GF-D8 (cell line): ENCODE measurements around the gene ACSF3.
"Not testable (repeated sequence)": the region's sequence is repeated elsewhere in the genome, so short reads cannot be mapped to it uniquely, and the experiment has no call there.

Source experiments
- DNase-seq: peaks from one replicate; lab custom pipeline; 2025; lab: John Stamatoyannopoulos, UW

Gene ACSF3

DNA sequence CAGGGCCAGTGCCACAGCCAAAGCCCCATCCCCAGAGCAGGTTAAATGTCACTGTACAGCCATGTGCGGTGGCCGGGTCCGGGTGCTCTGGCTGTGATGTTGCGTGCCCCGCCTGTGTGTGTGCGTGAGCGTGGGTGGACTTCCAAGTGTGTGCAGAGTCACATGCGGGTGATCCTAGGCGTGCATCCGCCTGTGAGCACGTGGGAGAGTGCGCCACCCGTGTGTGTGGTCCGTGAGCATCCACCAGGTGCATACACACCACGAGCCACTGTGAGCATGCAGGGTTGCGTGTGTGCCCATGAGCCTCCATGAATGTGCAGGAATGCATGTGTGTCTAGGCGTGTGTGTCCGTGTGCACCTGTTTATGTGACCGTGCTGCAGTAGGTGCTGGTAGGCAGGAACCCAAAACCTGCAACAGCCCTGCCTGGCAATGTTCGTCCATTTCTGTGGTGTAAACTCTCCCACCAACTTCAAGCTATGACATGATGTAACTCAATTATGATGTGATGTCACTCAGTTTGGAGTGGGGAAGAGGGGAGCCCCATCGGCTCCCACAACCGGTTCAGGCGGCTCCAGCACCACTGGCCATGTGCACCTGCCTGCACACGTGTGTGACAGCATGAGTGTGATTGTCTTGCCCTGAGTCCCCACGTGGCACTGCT, 37.6 kb upstream of the ACSF3 start:
- no peak for DNase-seq

DNA sequence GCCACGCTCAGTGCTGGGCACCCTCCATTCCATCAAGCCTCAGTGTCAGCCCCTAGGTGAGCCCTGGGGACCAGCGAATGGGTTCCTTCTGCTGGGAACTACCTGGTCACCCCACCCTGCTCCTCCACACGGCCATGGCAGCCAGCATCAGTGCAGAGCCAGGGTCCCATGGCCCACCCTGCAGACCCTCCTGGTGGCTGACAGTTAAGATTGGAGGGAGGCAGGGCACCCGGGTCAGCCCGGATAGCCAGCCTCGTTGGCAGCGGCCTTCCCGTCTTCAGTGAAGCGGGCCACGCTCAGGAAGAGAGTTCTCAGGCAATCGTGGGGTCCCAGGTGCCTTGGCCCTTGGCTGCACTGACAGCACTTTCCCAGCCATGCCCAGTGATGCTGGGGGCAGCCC, 37.1 kb upstream of the ACSF3 start:
- no peak for DNase-seq

DNA sequence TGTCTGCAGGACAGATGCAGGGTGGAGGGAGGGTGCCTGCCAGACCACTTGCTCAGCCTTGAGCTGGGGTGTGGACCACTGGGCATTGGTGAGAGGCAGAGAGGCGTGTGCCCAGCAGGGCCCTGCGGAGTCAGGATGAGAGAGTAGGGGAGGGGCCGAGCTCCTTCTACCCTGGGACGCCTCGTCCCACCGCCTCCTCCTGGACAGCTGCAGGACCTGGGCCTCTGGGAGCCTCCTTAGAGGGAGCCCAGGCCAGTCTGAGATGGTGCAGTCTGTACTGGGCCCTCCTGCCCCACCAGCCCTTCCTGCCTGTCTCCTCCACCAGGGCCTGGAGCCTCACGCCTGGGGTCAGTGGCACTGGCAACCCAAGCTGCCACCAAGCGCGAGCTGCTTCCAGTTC, 35.9 kb upstream of the ACSF3 start:
- no peak for DNase-seq

DNA sequence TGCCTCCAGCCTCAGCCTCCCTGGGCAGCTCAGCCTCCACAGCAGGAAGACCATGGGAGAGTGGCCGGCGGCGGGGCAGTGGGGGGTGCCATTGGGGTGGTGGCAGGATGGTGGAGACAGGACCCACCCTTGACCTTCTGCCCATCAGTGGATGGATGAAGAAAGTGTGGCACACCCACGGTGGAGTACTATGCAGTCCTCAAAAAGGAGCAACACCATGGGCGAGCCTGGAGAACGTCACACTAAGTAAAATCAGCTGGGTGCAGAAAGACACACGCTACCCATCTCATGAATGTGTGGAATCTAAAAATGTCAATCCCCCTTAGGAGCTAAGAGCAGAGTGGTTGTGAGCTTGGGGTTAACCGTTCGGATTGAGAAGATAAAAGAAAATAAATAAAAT, 34.8 kb upstream of the ACSF3 start:
- DNase-seq, result no peak

DNA sequence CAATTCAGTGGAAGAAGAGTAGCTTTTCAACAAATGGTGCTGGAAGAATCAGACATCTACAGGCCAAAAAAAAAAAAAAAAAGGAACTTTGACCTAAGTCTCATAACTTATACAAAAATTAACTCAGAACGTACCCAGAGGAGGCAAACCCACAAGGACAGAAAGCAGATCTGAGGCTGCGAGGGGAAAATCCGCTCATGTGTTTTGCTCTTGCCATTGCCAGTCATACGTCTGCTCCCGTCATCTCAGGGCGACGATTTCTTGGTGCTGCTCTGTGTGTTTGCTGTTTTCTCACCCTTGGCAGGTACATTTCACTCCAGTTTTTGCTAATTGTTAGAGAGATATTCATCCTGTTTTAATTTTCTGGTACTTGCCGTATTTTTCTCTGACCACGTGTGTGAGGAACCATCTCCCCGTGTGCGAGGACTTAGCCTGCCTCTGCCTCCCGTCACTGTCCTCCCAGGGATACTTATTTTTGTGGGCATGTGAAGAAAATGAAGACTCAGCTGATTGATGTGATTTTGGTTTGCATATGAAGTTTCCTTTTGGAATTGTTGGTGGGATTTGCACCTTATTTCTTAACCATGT, 33.4 kb upstream of the ACSF3 start:
- no peak for DNase-seq

DNA sequence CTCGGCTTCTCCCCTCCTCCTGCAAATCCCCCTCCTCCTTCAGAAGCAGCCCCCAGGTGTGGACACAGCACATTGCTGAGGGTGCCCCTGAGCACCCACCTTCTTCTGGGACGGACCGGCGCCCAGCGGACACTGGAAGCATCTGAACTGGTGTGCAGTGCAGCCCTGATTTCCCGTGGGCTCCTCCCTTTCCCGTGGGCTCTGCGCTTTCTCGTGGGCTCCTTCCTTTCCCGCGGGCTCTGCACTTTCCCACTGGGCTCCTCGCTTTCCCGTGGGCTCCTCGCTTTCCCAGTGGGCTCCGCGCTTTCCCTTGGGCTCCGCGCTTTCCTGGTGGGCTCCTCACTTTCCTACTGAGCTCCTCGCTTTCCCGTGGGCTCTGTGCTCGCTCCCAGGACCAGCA, 32.6 kb upstream of the ACSF3 start:
- no peak for DNase-seq

DNA sequence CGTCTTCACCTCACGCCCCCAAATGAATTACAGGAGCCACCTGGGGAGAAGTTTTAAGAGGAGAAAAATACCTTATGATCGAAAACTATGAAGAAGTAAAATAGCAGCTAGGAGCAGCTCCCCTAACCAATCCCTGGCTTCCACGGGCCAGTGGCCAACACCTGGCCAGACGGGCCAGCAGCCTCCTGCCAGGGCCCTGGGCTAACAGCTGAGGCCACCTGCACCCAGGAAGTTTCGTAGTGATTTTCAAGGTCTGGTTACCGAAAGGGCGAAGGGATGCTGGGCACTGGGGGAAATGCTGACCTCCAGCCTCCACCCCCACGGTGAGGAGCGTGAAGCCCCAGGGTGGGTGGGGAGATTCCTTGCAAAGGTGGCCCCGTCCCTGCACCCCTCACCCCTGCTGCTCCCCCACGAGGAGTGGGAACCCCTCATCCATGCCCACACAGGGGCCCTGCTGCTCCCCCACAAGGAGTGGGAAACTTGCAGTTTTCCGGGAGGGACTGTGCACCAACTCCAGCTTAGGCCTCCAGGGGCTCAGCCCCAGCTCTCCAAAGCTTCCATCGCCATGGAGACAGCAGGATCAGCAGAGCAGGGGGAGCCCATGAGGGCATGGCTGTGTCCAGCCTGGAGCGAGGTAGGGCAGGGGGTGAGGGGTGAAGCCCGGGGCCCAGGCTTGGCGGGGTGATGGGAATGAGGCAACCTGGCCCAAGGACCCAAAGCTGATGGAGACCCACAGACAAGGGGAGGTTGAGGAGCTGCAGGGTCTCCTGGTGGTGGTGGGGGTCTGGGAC, 31.9 kb upstream of the ACSF3 start:
- no peak for DNase-seq

DNA sequence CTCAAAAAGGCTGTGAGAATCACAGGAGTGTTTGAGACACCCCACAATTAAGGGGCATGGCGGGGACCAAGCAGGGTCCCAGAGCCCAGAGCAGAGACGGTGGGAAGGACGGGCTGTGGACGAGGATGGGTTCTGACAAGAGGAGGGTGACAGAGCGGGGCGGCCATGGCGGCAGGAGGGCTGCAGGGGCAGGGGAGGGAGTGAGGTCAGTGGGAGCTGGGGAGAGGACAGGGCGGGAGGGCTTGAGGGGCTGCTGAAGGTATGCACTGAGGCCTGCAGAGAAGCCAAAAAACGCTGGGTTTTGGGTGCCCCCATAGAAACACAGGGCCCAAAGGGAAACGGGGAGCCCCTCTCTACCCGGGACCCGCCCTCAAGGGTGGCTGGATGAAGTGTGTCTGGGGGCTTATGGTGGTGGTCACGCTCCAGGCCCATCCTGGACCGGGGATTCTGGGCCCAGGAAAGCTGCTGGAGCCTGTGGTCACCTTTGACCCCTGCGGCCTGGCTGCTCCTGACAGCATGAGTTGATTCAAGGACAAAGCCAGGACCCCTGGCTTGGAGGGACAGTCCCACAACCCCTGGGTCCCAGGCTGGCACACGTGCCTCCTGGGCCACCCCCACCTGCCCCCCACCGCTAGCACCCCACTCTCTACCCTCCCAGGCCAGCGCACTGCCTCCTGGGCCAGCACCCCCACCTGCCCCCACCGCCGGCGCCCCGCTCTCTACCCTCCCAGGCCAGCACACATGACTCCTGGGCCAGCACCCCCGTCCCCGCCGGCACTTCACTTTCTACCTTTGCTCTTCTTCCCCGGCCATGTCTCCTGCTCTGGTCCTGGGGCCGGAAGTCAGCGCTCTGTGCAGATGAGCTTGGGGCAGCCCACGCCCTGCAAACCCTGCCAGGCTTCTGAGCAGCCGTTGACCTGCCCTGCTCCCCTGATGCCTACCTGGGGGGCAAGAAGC, 31.0 kb upstream of the ACSF3 start:
- DNase-seq, result no peak

DNA sequence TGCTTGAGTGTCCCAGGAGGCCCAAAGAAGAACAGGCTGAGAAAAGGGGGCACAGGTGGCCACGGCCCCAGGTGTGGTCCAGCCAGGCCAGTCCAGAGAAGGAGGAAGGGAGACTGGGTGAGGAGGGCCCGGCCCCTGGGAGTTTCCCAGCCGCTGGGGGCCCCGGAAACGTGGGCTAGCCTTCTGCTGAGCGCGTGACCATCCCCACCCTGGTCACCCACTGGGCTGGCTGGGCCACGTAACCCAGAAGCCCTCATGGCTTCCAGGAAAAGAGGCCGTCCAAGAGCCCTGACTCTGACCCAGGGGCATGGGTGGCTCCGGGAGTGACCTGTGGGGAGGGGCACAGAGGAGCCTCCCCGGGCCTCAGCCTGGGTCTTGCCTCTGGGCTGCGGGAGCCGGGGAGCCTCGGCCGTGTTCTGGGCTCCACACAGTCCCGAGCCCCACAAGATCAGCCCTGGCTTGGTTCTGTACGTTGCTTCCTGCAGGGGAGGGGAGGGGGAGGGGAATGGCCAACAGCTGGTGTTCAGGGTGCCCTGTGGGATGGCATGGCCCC, 29.8 kb upstream of the ACSF3 start:
- DNase-seq, result no peak

DNA sequence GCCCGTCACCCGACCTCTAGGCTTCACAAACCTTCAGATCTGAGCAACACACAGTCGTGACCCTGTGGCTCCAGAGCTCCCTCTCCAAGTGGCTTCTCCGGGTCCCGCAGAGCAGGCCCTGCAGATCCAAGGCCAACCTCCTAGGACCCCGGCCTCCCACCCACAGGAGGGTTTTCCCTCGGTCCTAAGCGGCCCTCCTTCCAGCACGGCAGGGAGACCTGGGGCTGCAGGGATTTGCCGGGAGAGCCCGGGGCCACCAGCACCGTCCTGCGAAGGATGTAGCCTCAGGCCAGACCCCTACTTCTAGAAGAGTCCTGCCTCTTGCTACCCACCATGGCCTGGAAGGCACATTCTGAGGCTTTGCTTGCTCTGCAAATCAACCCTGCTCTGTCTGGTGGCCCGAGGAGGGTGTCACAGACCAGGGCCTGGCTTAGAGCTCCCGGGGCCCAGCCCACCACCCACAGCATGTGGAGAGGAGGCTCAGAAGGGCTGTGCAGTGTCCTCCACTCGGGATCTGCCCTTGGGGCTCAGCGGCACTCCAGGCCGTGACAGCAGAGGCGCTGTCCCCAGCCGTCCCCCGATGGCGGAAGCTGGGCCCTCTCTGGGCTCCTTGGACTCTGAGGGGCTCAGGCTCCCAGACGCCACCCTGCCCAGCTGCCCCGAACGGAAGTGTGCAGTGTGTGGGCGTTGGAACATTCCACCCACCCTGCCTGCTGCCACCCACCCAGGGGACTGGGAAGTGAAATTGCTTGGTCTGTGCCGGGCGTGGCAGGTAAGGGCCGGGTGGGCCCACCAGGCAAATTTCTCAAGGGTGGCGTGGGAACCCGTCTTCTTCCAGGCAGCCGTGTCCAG, 28.8 kb upstream of the ACSF3 start:
- DNase-seq, result no peak

DNA sequence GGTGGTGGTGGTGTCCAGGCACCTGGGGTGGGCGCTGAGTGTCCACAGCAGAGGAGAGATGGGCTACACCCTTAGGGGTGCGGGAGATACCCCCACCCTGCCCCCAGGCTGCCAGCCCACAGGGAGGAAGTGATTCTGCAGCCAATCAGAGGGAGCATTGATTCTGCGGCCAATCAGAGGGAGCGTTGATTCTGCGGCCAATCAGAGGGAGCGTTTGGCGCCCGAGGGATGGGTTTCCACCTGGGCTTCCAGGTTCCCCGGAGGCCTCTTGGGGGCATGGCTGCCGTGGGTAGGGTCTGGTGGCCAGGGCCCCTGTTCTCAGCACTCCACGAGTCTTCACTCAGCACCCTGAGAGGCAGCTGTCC, 28.2 kb upstream of the ACSF3 start:
- no peak for DNase-seq

DNA sequence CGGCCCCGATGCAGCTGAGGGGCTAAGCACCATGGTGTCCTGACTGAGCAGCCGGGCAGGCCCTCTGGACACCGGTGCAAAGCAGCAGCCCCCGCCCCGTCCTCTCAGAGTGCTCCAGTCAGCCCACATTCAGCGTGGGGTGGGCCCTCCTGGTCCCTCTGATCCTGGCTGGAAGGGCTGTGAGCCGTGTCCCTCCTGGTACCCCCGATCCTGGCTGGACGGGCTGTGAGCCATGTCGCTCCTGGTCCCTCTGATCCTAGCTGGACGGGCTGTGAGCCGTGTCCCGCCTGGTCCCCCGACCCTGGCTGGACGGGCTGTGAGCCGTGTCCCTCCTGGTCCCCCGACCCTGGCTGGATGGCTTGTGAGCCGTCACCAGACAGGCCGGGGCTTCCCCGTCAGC, 26.9 kb upstream of the ACSF3 start:
- DNase-seq, result no peak

DNA sequence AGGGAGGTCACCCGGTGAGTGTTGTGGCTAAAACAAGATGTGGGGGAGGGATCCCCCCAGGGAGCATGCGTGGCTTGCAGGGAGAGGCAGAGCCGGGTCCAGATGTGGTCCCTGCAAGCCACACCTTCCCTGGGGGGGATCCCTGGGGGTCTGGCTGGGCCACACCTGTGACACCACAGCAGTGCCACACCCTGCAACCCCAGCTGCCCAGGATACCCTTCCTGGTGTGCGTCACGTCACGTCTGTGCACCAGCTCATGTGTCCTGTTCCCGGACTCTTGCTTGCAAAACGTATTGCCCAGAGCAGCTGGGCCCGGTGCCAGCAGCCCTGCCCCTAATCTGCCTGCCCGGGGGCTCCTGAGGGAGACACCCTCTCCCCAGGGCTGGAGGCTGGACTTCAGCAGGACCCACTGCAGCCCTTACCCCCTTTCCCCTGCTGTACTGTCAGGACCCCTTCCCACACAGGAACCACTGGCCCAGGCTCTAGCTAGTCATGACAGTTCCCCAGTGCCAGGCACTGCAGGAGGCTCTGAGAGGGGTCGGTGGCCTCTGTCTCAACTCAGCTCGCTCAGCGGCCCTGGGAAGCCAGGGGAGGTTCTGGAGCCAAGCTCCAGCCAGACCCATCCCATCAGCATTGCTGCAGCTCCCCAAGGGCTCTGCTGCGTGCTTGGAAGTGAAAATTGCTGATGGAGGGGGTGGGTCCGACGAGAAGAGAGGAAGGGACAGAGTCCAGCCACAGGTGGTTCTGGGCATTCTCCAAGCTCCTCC, 25.8 kb upstream of the ACSF3 start:
- no peak for DNase-seq

DNA sequence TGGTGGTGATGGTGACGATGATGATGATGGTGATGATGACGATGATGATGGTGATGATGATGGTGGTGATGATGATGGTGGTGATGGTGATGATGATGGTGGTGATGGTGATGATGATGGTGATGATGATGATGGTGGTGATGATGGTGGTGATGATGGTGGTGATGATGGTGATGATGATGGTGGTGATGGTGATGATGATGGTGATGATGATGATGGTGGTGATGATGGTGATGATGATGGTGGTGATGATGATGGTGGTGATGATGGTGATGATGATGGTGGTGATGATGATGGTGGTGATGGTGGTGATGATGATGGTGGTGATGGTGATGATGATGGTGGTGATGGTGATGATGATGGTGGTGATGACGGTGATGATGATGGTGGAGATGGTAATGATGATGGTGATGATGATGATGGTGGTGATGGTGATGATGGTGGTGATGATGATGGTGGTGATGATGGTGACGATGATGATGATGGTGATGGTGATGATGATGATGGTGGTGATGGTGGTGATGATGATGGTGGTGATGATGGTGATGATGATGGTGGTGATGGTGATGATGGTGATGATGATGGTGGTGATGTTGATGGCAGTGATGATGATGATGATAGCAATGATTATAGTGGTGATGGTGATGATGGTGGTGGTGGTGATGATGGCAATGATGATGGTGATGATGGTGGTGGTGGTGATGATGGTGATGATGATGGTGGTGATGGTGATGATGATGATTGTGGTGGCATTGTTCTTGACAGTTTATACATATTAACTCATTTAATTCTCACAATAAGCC, 24.6 kb upstream of the ACSF3 start:
- not testable (repeated sequence) for DNase-seq

DNA sequence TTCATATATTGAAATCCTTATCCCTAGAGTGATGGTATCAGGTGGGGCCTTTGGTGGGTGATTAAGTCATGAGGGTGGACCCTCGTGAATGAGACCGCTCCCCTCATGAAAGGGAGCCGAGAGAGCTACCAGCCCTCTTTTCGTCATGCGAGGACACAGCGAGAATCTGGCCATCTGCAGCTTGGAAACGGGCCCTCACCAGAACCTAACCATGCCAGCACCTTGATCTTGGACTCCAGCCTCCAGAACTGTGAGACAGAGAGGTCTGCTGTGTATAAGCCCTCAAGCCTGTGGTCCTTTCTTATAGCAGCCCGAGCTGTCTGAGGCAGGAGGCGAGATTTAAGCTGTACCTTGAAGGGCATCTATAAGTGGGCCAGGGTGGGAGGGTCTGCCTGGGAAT, 23.7 kb upstream of the ACSF3 start:
- no peak for DNase-seq

DNA sequence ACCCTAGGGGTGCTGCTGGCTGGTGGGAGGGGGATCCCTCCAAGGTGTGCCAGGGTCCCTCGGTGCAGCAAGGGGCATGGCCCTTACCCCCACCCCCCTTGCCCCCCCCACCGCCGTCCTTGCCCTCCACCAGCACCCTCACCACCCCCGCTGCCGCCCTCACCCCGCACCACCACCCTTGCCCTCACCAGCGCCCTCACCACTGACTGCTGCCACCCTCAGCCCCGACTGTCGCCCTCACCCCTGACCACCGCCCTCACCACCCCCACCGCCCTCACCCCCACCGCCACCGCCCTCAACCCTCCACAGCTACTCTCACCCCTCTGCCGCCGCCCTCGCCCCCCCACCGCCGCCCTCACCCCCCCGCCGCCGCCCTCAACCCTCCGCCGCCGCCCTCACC, 23.1 kb upstream of the ACSF3 start:
- DNase-seq, result no peak

DNA sequence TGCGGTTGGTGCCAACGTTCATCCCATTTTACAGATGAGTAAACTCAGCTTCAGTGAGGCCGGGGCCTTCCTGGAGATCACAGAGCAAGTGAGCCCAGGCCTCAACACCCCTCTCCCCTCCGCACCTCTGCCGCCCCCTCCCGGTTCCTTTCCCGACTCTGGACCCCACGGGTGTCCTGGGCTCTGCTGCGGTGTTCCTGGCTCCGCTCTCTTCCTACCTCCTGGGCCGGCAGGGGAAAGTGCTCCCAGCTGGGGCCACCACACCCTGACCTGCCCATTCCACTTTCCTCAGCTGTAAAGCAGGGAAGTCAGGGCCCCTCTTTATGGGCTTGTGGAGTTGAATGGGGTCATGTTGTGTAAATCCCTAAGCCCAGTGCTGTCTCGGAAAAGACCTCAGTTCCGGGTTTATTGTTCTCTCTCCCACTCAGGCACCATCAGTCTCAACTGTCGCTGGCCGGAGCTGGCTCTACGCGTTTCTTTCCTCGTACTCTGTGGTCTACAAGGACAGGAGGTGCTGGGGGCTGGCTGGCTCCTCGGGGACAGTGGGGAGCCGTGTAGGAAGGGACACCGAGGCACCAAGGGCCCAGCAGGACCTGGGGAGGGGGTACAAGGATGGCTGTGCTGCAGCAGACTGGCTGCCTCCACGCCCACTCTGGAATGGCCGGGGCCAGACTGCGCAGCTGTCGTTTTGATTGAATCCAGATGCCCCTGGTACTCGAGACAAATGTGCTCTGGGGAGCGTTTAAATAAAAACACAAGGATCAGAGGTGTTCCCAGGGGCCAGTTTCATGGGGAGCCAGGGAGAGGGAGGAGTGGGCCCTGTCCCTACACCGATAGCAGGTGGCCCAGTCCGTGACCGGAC, 21.7 kb upstream of the ACSF3 start:
- DNase-seq, result no peak

DNA sequence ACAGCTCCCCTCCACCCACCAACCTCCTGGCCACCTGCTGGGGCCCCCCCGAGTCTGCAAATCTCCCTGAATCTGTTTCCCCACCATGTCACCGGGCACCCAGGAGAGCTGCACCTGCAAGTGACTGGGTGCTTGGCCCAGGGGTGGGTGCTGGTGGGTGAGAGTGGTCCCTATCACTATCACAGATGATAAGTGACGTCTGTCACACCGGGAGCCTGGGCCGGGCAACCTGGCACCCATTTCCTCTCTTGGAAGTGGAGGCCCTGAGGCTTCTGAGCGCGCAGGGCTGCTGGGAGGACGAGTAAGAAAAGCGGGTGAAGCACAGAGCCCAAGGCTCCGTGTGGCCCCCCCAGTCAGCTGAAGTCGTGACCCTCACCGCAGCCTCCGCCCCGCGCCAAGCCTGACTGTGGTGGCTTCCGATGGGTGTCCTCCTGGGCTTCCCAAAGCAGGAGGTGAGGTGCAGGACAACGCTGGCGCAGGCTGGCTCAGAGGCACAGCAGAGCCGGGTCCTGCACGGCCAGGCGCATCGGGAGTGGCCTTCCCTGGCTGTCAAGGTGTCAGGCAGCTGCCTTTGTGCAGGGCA, 21.0 kb upstream of the ACSF3 start:
- DNase-seq, result no peak
